AG04450 (cell line): Measurements from ENCODE around the gene INPP5A. TPM values are rescaled to one million over a fixed set of nuclear protein-coding genes. Genes with fewer than 3 reads are reported as not detected.

Experiments
- CTCF ChIA-PET: fragments of 300-600, 350-600 bp; formaldehyde crosslinking; extraction: SDS; loops from one replicate; lab custom pipeline; 2022; ENCODE audit warnings: antibody characterized with exemption, inconsistent platforms; lab: Charles Lee
- POLR2A ChIA-PET: fragments of 350-600 bp; formaldehyde crosslinking; extraction: SDS; loops from one replicate; lab custom pipeline; 2021; ENCODE audit warnings: antibody characterized with exemption, inconsistent platforms; lab: Yijun Ruan, JAX
- DNase-seq: peaks from one replicate; pipeline ENCODE4 v3.0.0-alpha.2; 2011; ENCODE audit warnings: low read depth, low spot score
- H3K27ac ChIP-seq: one replicate; pipeline ENCODE4 v1.5.1; 2012; ENCODE audit warnings: low read depth, low read length, control low read depth
- H3K27me3 ChIP-seq: one replicate; pipeline ENCODE4 v1.6.0; 2012; ENCODE audit warnings: low read length; ENCODE audit not compliant: control insufficient read depth, insufficient read depth
- H3K4me3 ChIP-seq: 2 replicates; pipeline ENCODE4 v1.5.1; 2011; ENCODE audit warnings: mild to moderate bottlenecking, low read depth, low read length, control low read depth
- H3K9me3 ChIP-seq: 2 replicates; pipeline ENCODE4 v1.5.1; 2012; ENCODE audit warnings: low read length; ENCODE audit not compliant: control insufficient read depth, insufficient read depth
- CTCF ChIP-seq: IDR thresholded peaks from 2 replicates; pipeline ENCODE4 v1.5.1; 2011; ENCODE audit warnings: low read depth, low read length, control low read depth, inconsistent platforms
- polyA plus RNA-seq: library from polyadenylated mRNA; depleted of rRNA; stranded (reverse); fragments of >200 nt; gene quantifications from 2 replicates; pipeline ENCODE4 v1.2.3, GENCODE V29; 2011

The INPP5A gene
- polyA plus RNA-seq, 1 experiment, result 22.5 TPM

- H3K9me3 ChIP-seq, result no peaks in the 10 kb centered on the region; the same call in 1 of the 2 replicates
- no peak for DNase-seq
- H3K27ac ChIP-seq, result no peak overlapping the region
- CTCF ChIA-PET, result no interaction called here
- H3K4me3 ChIP-seq, result no peak overlapping the region
- TF ChIP-seq CTCF, result no peak
- H3K27me3 ChIP-seq, result peaks cover 40% of the 10 kb centered on the region
- POLR2A ChIA-PET, result no interaction called here
Observed at GRCh38 chr10:132496360-132497062, 41.1 kb upstream of the INPP5A start.

GRCh38 chr10:132497063-132497680, 40.4 kb upstream of the INPP5A start:
- Histone ChIP-seq H3K27ac (no peak overlapping the region), H3K4me3 (no peak overlapping the region), H3K9me3 (no peaks in the 10 kb centered on the region; the same call in 1 of the 2 replicates), H3K27me3 (peaks cover 44% of the 10 kb centered on the region)
- no peak for TF ChIP-seq CTCF
- ChIA-PET POLR2A (no interaction called here), CTCF (no interaction called here)
- DNase-seq, result no peak

- POLR2A ChIA-PET, result no interaction called here
- CTCF ChIA-PET, result no interaction called here
- Histone ChIP-seq H3K9me3 (no peaks in the 10 kb centered on the region; the same call in 1 of the 2 replicates), H3K27ac (no peak overlapping the region), H3K4me3 (no peak overlapping the region), H3K27me3 (peaks cover 50% of the 10 kb centered on the region)
- DNase-seq, result no peak
- TF ChIP-seq CTCF, result no peak
Observed at GRCh38 chr10:132497861-132498561, 39.6 kb upstream of the INPP5A start.

- CTCF ChIA-PET, result no interaction called here
- no peak for TF ChIP-seq CTCF
- POLR2A ChIA-PET, result no interaction called here
- no peak overlapping the region for H3K4me3 ChIP-seq
- peaks cover 54% of the 10 kb centered on the region for H3K27me3 ChIP-seq
- no peak for DNase-seq
- no peaks in the 10 kb centered on the region; the same call in 1 of the 2 replicates for H3K9me3 ChIP-seq
- H3K27ac ChIP-seq, result no peak overlapping the region
Observed at GRCh38 chr10:132498562-132499366, 38.8 kb upstream of the INPP5A start.
